ENCODE measurements around the gene DOCK8.

DOCK8 gene

GRCh38 chr9:363274-363612 is 148.6 kb downstream of the DOCK8 start:
- no peak for DNase-seq (ENCODE audit: low read depth, low spot score)

DNA sequence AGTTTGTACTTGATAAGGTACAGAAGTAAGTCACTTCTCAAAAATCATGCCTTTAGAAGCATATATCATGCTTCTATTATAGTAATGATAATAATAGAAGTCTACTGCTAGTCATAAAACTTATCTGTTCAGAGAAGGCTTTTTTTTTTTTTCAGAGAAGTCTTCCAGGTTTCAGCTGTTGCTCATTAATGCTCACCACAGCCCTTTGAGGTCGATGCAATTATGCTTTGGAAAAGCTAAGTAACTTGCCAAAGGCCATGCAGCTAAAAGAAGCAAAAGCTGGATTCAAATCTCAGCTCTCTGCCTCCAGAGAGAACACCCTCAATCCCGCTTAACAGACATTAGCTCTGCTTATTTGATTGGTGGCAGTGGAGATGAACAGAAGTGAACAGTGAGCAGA is 150.8 kb downstream of the DOCK8 start:
- no peak for DNase-seq (ENCODE audit: low read depth, low spot score)

DNA sequence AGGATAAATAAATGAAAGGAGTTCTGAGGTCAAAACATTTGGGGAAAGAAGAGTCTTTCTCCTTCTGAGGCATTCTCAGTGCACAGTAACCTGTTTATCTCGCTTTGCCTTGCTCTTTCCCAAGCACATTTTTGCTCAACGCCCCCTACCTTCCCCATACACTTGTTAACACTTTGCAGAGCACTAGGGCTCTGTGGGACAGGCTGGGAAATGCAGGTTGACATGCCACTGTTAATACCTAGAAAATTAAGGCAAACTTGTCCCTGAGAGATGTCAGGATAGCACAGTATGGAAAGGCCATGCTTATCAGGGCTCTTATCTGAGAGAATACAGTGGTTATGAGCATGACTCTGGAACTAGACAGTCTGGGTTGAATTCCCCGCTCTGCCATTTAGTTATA is 152.0 kb downstream of the DOCK8 start:
- DNase-seq (ENCODE audit: low read depth, low spot score), result peak; percentile 46

DNA sequence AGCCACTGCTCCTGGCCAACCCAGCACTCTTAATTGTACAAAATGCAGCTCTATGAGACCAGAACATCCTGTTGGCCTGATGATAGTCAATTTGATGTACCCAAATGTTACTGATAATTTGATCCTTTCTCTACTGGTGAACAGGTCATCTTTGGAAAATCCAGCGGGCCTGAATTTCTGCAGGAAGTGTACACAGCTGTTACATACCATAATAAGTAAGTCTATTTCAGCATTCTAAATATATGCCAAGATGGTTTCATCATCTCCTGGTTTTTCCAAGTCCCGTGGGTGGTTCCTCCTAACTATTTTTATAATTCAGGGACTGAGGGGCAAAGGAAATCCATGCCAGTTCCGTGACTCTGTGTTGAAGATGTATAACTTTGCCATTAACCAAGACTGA is 155.4 kb downstream of the DOCK8 start:
- DNase-seq (ENCODE audit: low read depth, low spot score), result no peak

GRCh38 chr9:371349-371748 is 156.7 kb downstream of the DOCK8 start:
- DNase-seq (ENCODE audit: low read depth, low spot score), result no peak

DNA sequence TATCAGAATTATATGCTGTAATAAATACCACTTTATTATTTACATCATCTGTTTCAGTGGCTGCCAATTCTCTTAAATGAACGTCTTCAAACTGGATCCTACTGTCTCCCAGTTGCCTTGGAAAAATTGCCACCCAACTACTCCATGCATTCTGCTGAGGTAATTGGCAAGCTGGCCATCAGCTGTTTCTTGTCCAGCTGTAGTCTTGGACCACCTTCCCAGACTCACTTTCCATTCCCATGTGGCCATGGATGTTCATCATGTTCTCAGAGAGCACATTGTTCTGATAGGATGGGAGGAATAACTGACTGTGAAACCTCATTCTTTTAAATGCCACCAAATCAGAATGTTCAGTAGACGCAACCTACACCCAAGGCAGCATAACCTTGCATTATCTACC is 157.5 kb downstream of the DOCK8 start:
- DNase-seq (ENCODE audit: low read depth, low spot score), result no peak

- no peak for DNase-seq (ENCODE audit: low read depth, low spot score)
Measured at GRCh38 chr9:373759-374206, 159.1 kb downstream of the DOCK8 start.

DNA sequence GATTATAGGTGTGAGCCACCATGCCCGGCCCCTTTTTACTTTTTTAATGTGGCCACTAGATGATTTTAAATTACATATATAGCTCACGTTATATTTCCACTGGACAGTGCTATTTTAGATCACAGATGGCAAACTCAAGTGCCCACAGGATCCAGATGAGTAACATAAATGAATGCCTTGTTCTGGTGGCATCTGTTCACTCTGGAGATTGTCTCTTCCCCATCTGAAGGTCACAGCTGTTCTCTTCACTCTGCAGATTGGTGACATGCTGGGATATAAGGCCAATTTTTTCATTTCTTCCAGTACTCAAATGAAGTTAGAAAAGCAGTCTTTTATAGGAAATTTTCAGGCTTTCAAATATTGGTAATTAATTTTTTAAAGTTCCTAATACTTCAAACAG is 160.1 kb downstream of the DOCK8 start:
- DNase-seq (ENCODE audit: low read depth, low spot score), result no peak

- no peak for DNase-seq (ENCODE audit: low read depth, low spot score)
Measured at GRCh38 chr9:376115-376514, 161.4 kb downstream of the DOCK8 start.

DNA sequence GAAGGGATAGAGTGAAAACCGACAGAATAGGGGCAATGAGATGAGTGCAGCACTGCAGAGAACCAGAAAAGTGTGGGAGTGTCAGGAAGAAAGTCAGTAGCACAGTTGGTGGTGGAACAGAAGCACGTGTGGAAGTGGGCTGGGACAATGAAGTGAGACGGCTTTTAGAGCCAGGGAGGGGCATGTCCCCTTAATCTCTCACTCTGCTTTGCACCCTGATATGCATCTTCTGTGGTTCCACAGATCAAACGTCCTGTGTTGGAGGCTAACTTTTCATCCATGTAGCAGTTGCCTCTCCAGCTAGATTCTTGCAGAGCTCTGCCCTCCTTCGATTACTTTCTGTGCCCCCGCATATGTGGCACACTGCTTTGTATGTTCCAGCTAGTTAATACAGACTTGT is 163.6 kb downstream of the DOCK8 start:
- DNase-seq (ENCODE audit: low read depth, low spot score), result no peak

DNA sequence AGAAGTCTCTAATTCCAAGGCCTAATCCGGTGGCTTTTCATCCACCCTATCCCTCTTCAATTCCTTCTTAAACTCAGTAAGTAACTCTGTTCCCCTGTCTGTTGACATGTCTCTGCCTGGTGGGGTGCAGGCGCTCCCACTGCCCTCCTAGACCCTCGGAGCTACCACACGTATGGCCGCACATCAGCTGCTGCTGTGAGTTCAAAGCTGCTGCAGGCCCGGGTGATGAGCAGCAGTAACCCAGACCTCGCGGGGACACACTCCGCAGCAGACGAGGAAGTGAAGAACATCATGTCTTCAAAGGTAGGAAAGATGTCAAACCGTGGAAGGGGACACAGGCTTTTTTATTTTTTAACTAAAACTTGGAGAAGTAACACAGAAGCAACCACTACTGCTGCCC is 167.7 kb downstream of the DOCK8 start:
- DNase-seq (ENCODE audit: low read depth, low spot score), result no peak

DNA sequence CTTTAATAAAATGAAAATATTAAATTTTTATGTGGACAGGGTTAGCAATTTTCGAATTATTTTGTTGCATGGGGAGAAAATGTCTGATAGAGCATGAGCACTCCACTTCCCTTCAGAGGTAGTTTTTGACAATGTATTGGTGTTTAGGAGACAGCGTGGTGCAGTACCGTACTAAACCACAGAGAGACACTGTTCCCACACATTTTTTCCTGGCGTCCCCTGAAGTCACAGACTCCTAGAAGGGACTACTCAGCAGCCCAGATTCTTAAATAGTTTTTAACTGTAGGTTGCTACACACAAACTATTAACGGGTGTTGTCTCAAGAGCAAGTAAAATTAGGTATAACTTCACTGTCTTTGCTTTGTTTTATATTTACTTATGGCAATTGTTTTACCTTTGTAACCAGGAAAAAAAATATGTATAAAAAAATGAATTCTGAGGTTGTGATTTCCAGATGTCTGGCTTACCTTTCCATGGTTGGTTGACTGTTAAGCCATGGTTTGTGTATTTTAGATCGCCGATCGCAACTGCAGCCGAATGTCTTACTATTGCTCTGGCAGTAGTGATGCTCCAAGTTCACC is 171.2 kb downstream of the DOCK8 start:
- DNase-seq (ENCODE audit: low read depth, low spot score), result peak; percentile 78

DNA sequence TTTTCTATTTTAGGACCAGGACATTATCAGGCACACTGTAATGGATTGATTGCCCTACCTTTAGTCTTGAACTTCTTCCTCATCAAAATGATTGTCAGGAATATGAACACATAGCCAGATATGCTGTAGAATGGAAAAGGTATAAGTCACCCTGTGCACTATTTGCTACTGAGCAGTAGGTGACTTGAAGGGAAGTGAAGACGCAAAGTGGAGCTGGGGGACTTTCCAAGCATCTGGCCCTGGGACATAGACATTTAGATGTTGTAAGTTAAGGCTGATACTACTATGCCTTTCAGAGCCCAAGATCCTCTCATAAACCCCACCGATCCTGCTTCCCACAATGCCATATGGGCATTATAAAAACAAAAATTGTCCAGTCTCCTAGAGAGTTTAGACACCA is 174.5 kb downstream of the DOCK8 start:
- DNase-seq (ENCODE audit: low read depth, low spot score), result no peak

- DNase-seq (ENCODE audit: low read depth, low spot score), result no peak
Measured at GRCh38 chr9:389758-390157, 175.1 kb downstream of the DOCK8 start.

GRCh38 chr9:392077-392804 is 177.6 kb downstream of the DOCK8 start:
- DNase-seq (ENCODE audit: low read depth, low spot score), result no peak

DNA sequence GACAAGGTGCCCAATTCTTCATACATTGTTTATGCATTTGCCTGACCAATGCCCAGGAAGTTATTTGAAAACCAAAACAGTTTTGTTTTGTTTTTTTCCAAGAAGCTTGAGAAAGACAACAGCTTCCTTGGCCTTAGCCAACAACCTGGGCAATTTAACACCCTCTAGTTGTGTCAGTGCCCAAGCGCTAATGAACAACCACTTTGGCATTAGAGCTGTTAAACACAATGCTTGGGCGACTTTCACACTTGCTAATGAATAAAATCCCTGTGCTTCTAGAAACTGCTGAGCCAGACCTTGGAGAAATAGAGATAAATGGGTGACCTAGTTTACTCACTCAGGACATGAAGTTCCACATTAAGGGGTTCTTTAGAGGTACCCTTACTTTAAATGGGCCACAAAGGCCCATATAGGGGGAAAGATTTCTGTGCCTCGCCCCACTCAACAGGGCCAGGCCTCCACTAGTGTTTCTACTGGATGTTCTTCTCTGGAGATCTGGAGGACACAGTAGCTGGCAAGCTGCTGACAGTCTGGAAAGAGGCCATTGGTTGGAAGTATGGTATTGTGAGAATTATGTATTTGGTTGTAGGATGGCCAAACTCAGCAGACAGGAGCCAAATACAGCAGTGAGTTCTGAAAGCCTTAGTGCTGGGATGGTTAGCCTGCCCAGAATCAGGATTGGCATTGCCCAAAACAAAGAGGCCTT is 179.8 kb downstream of the DOCK8 start:
- DNase-seq (ENCODE audit: low read depth, low spot score), result no peak

DNA sequence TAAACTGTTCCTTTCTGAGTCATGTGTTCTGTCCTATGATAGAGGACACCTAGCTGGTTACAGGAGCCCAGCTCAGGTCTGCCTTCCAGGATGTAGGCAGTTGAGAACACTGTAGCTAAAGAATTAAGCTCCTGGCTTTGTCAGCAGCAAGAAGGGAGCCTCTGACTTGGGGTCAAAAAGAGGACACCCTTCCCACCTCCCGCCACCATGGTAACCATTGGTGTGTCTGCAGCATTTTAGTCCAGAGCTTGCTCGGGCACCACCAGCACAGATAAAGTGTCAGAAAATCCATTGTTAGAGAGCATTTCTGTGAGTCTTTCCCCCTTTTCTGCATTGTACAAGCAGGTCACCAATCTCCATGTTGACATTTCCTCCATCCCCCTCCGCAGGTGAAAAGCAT is 181.7 kb downstream of the DOCK8 start:
- DNase-seq (ENCODE audit: low read depth, low spot score), result no peak

DNA sequence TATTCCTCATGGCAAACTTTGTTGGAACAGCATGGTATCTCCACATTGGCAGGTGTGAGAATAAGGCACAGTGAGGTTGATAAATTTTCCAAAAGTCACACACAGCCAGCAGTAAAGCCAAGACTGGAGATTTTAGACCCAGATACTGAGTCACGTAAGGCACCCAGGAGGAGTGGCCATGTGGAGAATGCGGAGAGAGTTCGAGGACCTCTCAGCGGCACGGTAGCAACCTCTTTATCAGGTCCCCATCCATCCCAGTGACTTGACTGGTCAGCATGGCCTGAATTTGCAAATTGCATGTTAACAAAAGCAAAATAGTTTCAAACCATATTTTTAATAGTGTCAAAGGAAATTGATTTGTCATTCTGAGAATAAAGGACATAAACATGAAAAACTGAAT is 183.4 kb downstream of the DOCK8 start:
- DNase-seq (ENCODE audit: low read depth, low spot score), result no peak

DNA sequence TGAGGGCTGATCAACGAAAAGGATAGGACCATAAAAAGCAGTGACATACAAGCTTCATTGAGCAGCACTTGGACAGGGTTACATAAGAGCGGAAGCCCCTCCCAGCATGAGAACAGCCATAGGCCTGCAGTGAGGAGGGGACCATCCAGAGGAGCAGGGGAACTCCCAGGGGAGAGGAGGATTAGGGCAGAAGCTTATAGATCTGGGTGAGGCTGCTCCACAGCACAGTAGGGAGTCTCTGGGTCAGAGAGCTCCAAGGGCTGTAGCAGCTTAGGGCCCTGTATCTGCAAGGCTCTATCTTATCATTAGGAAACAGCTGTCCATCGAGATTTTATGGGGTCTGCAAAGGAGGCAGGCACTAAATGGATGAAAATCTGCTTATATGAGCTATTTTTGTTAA is 186.6 kb downstream of the DOCK8 start:
- DNase-seq (ENCODE audit: low read depth, low spot score), result no peak

DNA sequence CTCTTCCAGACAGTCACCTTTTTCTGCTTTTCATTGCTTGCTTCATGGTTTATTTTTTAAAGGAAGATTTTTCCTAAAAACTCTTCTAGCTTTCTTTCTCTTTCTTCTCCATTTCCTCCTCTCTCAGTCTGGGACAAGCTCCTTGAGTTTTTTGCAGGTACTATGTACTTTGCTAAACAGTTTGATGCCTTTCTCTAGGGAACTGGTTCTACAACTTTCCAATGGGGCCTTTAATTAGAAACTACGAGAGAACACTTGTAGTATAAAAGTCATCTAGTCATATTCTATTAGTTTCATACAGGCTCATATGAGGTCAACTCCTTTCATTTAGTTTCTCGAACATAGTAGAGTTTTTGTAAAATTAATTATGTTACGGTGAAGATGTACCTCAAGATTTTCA is 189.6 kb downstream of the DOCK8 start:
- no peak for DNase-seq (ENCODE audit: low read depth, low spot score)

DNA sequence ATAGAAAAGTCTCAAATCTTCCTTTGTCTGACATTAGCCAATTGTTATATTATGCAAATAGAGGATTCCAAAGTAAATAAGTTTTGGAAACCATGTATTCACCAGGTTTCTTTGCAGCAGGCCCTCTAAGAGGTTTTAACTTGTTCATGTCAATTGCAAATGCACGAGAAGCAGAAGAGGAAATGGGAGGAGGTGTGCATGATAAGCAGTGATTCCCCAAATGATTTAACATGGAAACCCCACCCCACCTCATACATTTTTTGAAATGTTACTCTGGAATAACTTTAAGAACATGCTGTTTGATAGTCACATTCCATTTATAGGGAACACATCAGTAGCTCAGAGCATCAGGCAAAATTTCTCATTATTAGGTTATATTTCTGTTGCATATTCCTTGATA is 190.7 kb downstream of the DOCK8 start:
- DNase-seq (ENCODE audit: low read depth, low spot score), result no peak

GRCh38 chr9:406886-407654 is 192.4 kb downstream of the DOCK8 start:
- no peak for DNase-seq (ENCODE audit: low read depth, low spot score)

Data from ELF-1 (cell line).